Eye (tissue), 1 donor: ENCODE results near the gene PTPRR.
"Not testable (repeated sequence)": the region's sequence is repeated elsewhere in the genome, so short reads cannot be mapped to it uniquely, and the experiment has no call there.

Experiments used
- DNase-seq: peaks from one replicate; pipeline ENCODE4 v3.0.0-alpha.2; 2015

PTPRR gene

GRCh38 chr12:70837026-70837425 is 83.5 kb downstream of the PTPRR start:
- no peak for DNase-seq

- DNase-seq, result no peak
Observed at GRCh38 chr12:70835948-70836347, 84.6 kb downstream of the PTPRR start.

GRCh38 chr12:70831543-70831942 is 89.0 kb downstream of the PTPRR start:
- no peak for DNase-seq

GRCh38 chr12:70830221-70831061 is 90.1 kb downstream of the PTPRR start:
- DNase-seq, result no peak

GRCh38 chr12:70829070-70829469 is 91.5 kb downstream of the PTPRR start:
- DNase-seq, result no peak

GRCh38 chr12:70828351-70828750 is 92.2 kb downstream of the PTPRR start:
- no peak for DNase-seq

- no peak for DNase-seq
Observed at GRCh38 chr12:70826156-70826555, 94.4 kb downstream of the PTPRR start.

- DNase-seq, result no peak
Observed at GRCh38 chr12:70824511-70824910, 96.0 kb downstream of the PTPRR start.

GRCh38 chr12:70823182-70823976 is 97.2 kb downstream of the PTPRR start:
- peak; percentile 41 for DNase-seq

- no peak for DNase-seq
Observed at GRCh38 chr12:70822412-70822811, 98.1 kb downstream of the PTPRR start.

GRCh38 chr12:70815971-70816391 is 104.6 kb downstream of the PTPRR start:
- DNase-seq, result no peak

GRCh38 chr12:70815056-70815455 is 105.5 kb downstream of the PTPRR start:
- DNase-seq, result no peak

- DNase-seq, result no peak
Observed at GRCh38 chr12:70813559-70813958, 107.0 kb downstream of the PTPRR start.

- DNase-seq, result peak; percentile 37
Observed at GRCh38 chr12:70812136-70812535, 108.4 kb downstream of the PTPRR start.

GRCh38 chr12:70809887-70810286 is 110.7 kb downstream of the PTPRR start:
- DNase-seq, result no peak

- not testable (repeated sequence) for DNase-seq
Observed at GRCh38 chr12:70807993-70808392, 112.5 kb downstream of the PTPRR start.

- no peak for DNase-seq
Observed at GRCh38 chr12:70806827-70807226, 113.7 kb downstream of the PTPRR start.

- no peak for DNase-seq
Observed at GRCh38 chr12:70806043-70806442, 114.5 kb downstream of the PTPRR start.

- peak; percentile 10 for DNase-seq
Observed at GRCh38 chr12:70798016-70798783, 122.3 kb downstream of the PTPRR start.

GRCh38 chr12:70796989-70797388 is 123.5 kb downstream of the PTPRR start:
- DNase-seq, result no peak

- no peak for DNase-seq
Observed at GRCh38 chr12:70795608-70796007, 124.9 kb downstream of the PTPRR start.

GRCh38 chr12:70794131-70794530 is 126.4 kb downstream of the PTPRR start:
- DNase-seq, result no peak

GRCh38 chr12:70788774-70789173 is 131.8 kb downstream of the PTPRR start:
- DNase-seq, result no peak
